Body of pancreas (tissue), 4 donors: ENCODE measurements around the gene TRAPPC5.

ENCODE experiments used
- POLR2A ChIP-seq, 3 donors: fragments of 450-650 bp; IDR thresholded peaks; one replicate each; pipeline ENCODE4 v1.6.1; 2016; ENCODE audit warnings: antibody characterized with exemption in 3 of 3, mild to moderate bottlenecking in 2 of 3
- TF ChIP-seq, protein P1 (sequence below), 7 experiments: fragments of 450-650 bp in 4 of 7; fragments of 200-600 bp in 3 of 7; sonication (generic) in 3 of 7; IDR thresholded peaks; one replicate each; pipeline ENCODE4 v1.5.1; 2016 to 2019; ENCODE audit warnings: antibody characterized with exemption in 7 of 7

DNA sequence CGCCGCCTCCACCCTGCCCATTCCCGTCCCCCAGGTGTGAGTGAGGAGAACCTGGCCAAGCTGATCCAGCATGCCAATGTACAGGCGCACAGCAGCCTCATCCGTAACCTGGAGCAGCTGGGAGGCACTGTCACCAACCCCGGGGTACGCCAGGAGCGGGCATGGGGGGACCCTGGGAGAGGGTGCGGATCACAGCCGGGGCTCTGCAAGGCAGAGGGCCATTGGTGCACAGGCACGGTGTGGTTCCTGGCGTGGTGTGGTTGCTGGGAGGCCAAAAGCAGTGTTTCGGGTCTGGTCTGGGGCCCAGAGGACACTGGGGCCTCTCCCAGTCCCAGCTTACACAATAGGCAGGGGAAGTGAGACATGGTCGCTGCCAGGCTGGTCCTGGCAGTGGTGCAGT is 35.5 kb upstream of the TRAPPC5 start:
- no peak for TF ChIP-seq POLR2A (IDR thresholded peaks at IDR 0.05)
- TF ChIP-seq, protein P1, sequence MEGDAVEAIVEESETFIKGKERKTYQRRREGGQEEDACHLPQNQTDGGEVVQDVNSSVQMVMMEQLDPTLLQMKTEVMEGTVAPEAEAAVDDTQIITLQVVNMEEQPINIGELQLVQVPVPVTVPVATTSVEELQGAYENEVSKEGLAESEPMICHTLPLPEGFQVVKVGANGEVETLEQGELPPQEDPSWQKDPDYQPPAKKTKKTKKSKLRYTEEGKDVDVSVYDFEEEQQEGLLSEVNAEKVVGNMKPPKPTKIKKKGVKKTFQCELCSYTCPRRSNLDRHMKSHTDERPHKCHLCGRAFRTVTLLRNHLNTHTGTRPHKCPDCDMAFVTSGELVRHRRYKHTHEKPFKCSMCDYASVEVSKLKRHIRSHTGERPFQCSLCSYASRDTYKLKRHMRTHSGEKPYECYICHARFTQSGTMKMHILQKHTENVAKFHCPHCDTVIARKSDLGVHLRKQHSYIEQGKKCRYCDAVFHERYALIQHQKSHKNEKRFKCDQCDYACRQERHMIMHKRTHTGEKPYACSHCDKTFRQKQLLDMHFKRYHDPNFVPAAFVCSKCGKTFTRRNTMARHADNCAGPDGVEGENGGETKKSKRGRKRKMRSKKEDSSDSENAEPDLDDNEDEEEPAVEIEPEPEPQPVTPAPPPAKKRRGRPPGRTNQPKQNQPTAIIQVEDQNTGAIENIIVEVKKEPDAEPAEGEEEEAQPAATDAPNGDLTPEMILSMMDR (IDR thresholded peaks at IDR 0.05) = no peak
